Measurements from ENCODE around the gene SPRED3.

The SPRED3 gene

DNA sequence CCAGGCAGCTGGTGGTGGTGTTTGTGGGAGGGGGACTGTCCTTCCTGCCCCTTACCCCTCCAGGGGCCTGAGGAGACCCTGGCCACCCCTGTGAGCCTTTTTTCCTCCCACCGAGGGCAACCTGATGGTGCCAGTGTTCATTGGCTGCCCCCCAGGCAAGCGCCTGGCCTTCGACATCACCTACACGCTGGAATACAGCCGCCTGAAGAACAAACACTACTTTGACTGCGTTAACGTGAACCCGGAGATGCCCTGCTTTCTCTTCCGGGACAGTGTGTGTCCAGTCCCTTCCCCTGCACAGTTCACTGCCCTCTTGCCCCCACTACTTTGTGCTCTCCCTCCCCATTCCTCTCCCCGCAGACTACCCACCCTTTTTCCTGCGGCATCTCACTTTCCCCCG, 21.5 kb upstream of the SPRED3 start:
- TF ChIP-seq CEBPB (IDR thresholded peaks at IDR 0.05) (no peak), USF1 (IDR thresholded peaks at IDR 0.05) (no peak), FOXM1 (IDR thresholded peaks at IDR 0.05; ENCODE audit: borderline replicate concordance, low read depth) (no peak), TAF1 (IDR thresholded peaks at IDR 0.05; ENCODE audit: low read depth) (no peak)
- TF ChIP-seq, protein P1, sequence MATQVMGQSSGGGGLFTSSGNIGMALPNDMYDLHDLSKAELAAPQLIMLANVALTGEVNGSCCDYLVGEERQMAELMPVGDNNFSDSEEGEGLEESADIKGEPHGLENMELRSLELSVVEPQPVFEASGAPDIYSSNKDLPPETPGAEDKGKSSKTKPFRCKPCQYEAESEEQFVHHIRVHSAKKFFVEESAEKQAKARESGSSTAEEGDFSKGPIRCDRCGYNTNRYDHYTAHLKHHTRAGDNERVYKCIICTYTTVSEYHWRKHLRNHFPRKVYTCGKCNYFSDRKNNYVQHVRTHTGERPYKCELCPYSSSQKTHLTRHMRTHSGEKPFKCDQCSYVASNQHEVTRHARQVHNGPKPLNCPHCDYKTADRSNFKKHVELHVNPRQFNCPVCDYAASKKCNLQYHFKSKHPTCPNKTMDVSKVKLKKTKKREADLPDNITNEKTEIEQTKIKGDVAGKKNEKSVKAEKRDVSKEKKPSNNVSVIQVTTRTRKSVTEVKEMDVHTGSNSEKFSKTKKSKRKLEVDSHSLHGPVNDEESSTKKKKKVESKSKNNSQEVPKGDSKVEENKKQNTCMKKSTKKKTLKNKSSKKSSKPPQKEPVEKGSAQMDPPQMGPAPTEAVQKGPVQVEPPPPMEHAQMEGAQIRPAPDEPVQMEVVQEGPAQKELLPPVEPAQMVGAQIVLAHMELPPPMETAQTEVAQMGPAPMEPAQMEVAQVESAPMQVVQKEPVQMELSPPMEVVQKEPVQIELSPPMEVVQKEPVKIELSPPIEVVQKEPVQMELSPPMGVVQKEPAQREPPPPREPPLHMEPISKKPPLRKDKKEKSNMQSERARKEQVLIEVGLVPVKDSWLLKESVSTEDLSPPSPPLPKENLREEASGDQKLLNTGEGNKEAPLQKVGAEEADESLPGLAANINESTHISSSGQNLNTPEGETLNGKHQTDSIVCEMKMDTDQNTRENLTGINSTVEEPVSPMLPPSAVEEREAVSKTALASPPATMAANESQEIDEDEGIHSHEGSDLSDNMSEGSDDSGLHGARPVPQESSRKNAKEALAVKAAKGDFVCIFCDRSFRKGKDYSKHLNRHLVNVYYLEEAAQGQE (IDR thresholded peaks at IDR 0.05; ENCODE audit: low read depth): no peak

DNA sequence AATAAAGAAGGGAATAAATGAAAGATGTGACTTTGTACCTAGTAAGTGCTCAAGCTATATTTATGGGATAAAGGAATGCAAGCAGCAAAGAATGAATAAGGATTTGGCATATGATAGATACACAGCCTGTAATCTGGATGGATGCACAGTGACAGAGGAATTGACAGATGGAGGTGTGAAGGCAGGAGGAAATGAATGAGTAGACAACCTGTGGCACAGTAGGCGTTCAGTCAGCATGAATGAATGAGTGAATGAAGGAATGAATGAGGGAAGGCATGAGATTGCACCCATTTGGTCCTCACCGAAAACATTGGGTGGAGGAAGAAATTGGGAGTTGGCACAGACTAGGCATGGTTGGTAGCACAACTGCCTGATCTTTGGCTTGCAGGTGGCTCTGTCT, 18.9 kb upstream of the SPRED3 start:
- TF ChIP-seq USF1 (IDR thresholded peaks at IDR 0.05) (no peak), TCF12 (IDR thresholded peaks at IDR 0.05; ENCODE audit: low read depth) (no peak), RAD21 (IDR thresholded peaks at IDR 0.05; ENCODE audit: low read depth) (no peak), EGR1 (IDR thresholded peaks at IDR 0.05) (no peak), EP300 (IDR thresholded peaks at IDR 0.05; ENCODE audit: borderline replicate concordance) (no peak), CEBPB (IDR thresholded peaks at IDR 0.05) (no peak)
- TF ChIP-seq, protein P2, sequence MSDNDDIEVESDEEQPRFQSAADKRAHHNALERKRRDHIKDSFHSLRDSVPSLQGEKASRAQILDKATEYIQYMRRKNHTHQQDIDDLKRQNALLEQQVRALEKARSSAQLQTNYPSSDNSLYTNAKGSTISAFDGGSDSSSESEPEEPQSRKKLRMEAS (IDR thresholded peaks at IDR 0.05): no peak

DNA sequence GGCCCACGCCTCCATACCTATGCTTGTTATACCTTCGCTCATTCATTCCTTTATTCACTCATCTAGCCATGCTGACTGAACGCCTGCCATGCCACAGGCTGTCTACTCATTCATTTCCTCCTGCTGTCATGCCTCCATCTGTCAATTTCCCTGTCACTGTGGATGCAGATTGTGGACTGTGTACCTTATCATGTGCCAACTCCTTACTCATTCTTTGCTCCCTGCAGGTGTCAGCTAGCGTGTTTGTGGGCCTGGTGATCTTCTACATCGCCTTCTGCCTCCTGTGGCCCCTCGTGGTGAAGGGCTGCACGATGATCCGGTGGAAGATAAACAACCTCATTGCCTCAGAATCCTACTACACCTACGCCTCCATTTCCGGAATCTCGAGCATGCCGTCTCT, 18.2 kb upstream of the SPRED3 start:
- TF ChIP-seq USF1 (IDR thresholded peaks at IDR 0.05): no peak
- TF ChIP-seq, protein P1 (IDR thresholded peaks at IDR 0.05; ENCODE audit: low read depth): no peak
- no peak for TF ChIP-seq TCF12 (IDR thresholded peaks at IDR 0.05; ENCODE audit: low read depth)
- no peak for TF ChIP-seq ZBTB7A (IDR thresholded peaks at IDR 0.05; ENCODE audit: low read depth)
- no peak for TF ChIP-seq EP300 (IDR thresholded peaks at IDR 0.05; ENCODE audit: borderline replicate concordance)
- TF ChIP-seq RAD21 (IDR thresholded peaks at IDR 0.05; ENCODE audit: low read depth): no peak
- no peak for TF ChIP-seq TEAD4 (IDR thresholded peaks at IDR 0.05)
- no peak for TF ChIP-seq NFIC (IDR thresholded peaks at IDR 0.05)
- TF ChIP-seq EGR1 (IDR thresholded peaks at IDR 0.05): no peak

DNA sequence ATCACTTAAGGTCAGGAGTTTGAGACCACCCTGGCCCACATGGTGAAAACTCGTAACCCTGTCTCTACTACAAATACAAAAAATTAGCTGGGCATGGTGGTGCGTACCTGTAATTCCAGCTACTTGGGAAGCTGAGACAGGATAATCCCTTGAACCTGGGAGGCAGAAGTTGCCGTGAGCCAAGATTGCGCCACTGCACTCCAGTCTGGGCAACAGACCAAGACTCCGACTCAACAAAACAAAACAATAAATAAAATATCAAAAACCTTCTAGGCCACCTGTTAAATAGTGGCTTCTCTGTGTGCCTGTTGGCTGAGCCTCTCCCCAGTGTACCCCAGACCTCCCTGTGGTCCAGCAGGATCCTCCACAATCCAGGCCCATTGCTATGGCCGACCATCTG, 17.4 kb upstream of the SPRED3 start:
- TF ChIP-seq CREB1 (IDR thresholded peaks at IDR 0.05; ENCODE audit: low read depth) (no peak), TAF1 (IDR thresholded peaks at IDR 0.05; ENCODE audit: low read depth) (no peak), FOXM1 (IDR thresholded peaks at IDR 0.05; ENCODE audit: borderline replicate concordance, low read depth) (no peak), EP300 (IDR thresholded peaks at IDR 0.05; ENCODE audit: borderline replicate concordance) (no peak)

- TF ChIP-seq ZBTB7A (IDR thresholded peaks at IDR 0.05; ENCODE audit: low read depth): no peak
- TF ChIP-seq USF1 (IDR thresholded peaks at IDR 0.05): no peak
- TF ChIP-seq TCF12 (IDR thresholded peaks at IDR 0.05; ENCODE audit: low read depth): no peak
- no peak for TF ChIP-seq NFIC (IDR thresholded peaks at IDR 0.05)
- TF ChIP-seq RAD21 (IDR thresholded peaks at IDR 0.05; ENCODE audit: low read depth): no peak
- no peak for TF ChIP-seq CEBPB (IDR thresholded peaks at IDR 0.05)
- TF ChIP-seq, protein P1 (IDR thresholded peaks at IDR 0.05; ENCODE audit: low read depth): no peak
- TF ChIP-seq YY1 (IDR thresholded peaks at IDR 0.05; ENCODE audit: low read depth): no peak
- TF ChIP-seq CREB1 (IDR thresholded peaks at IDR 0.05; ENCODE audit: low read depth): no peak
- TF ChIP-seq FOXM1 (IDR thresholded peaks at IDR 0.05; ENCODE audit: borderline replicate concordance, low read depth): no peak
These were observed 14.6 kb upstream of the SPRED3 start for GRCh38 chr19:38373907-38374331.

Data from Ishikawa (cell line).